ENCODE results near the gene ATP13A3.

GRCh38 chr3:194447657-194448056 lies 39.1 kb downstream of the ATP13A3 start:
- TF ChIP-seq POLR2A (IDR thresholded peaks at IDR 0.05) = no peak
- TF ChIP-seq CTCF (IDR thresholded peaks at IDR 0.05) = no peak
